Mesenchymal stem cell (in vitro differentiated cells and primary cell): Measurements from ENCODE around the gene BCDIN3D. TPM values are rescaled to one million over a fixed set of nuclear protein-coding genes. Genes with fewer than 3 reads are reported as not detected.
A peak's percentile ranks its signal among the peaks of the same experiment; 100 is the strongest.

Experiments used
- DNase-seq: peaks from one replicate; pipeline ENCODE4 v3.0.0-alpha.2; 2013
- H2AFZ ChIP-seq: one replicate; pipeline ENCODE4 v1.6.1; 2013; ENCODE audit warnings: low read depth, mild to moderate bottlenecking, control low read depth, inconsistent platforms, low read length, moderate library complexity
- H2AK5ac ChIP-seq: 2 replicates; pipeline ENCODE4 v1.6.1; 2013; ENCODE audit warnings: low read length, moderate library complexity, mild to moderate bottlenecking, inconsistent platforms; ENCODE audit not compliant: severe bottlenecking
- H2BK120ac ChIP-seq: one replicate; pipeline ENCODE4 v1.6.1; 2013; ENCODE audit warnings: low read depth, mild to moderate bottlenecking, inconsistent platforms, low read length, moderate library complexity
- H2BK12ac ChIP-seq, 2 experiments: one replicate each; pipeline ENCODE4 v1.6.1; 2013; ENCODE audit warnings: inconsistent platforms in 2 of 2, low read length in 2 of 2, mild to moderate bottlenecking in 2 of 2, moderate library complexity in 2 of 2, control low read depth in 1 of 2
- H2BK15ac ChIP-seq: one replicate; pipeline ENCODE4 v1.6.1; 2013; ENCODE audit warnings: mild to moderate bottlenecking, low read depth, inconsistent platforms; ENCODE audit not compliant: poor library complexity, severe bottlenecking
- H2BK5ac ChIP-seq: 2 replicates; pipeline ENCODE4 v1.6.1; 2013; ENCODE audit warnings: low read depth, mild to moderate bottlenecking, low read length, control low read depth, inconsistent platforms; ENCODE audit not compliant: poor library complexity, severe bottlenecking
- H3K14ac ChIP-seq, 2 experiments: one replicate each; pipeline ENCODE4 v1.6.1; 2013; ENCODE audit warnings: inconsistent platforms in 2 of 2, low read length in 2 of 2, control low read depth in 1 of 2, mild to moderate bottlenecking in 1 of 2, moderate library complexity in 1 of 2
- H3K18ac ChIP-seq, 2 experiments: one replicate each; pipeline ENCODE4 v1.6.1; 2013; ENCODE audit warnings: inconsistent platforms in 2 of 2, low read length in 2 of 2, control low read depth in 1 of 2, low read depth in 1 of 2, mild to moderate bottlenecking in 1 of 2
- H3K23ac ChIP-seq, 2 experiments: one replicate each; pipeline ENCODE4 v1.6.1; 2013; ENCODE audit warnings: inconsistent platforms in 2 of 2, low read length in 2 of 2, mild to moderate bottlenecking in 2 of 2, moderate library complexity in 2 of 2, control low read depth in 1 of 2
- H3K27ac ChIP-seq: 2 replicates; pipeline ENCODE4 v1.5.1; 2013; ENCODE audit warnings: mild to moderate bottlenecking, moderate library complexity, low read length, control low read depth, inconsistent platforms; ENCODE audit not compliant: poor library complexity, severe bottlenecking
- H3K27me3 ChIP-seq, 2 experiments: 2 replicates each; pipeline versions ENCODE4 v1.6.1 to v1.7.0; 2013; ENCODE audit warnings: low read length in 2 of 2, mild to moderate bottlenecking in 2 of 2, moderate library complexity in 2 of 2, control low read depth in 1 of 2, inconsistent platforms in 1 of 2; ENCODE audit not compliant: control insufficient read depth in 1 of 2, insufficient read depth in 1 of 2
- H3K36me3 ChIP-seq, 2 experiments: 2 replicates each; pipeline versions ENCODE4 v1.6.1 to v1.7.0; 2013; ENCODE audit warnings: low read length in 2 of 2, control low read depth in 1 of 2, inconsistent platforms in 1 of 2, low read depth in 1 of 2, mild to moderate bottlenecking in 1 of 2; ENCODE audit not compliant: insufficient read depth in 2 of 2, control insufficient read depth in 1 of 2
- H3K4ac ChIP-seq, 2 experiments: one replicate each; pipeline ENCODE4 v1.6.1; 2013; ENCODE audit warnings: inconsistent platforms in 2 of 2, low read length in 2 of 2, mild to moderate bottlenecking in 2 of 2, moderate library complexity in 2 of 2, control low read depth in 1 of 2, low read depth in 1 of 2
- H3K4me1 ChIP-seq: 2 replicates; pipeline ENCODE4 v1.6.1; 2013; ENCODE audit warnings: low read depth, low read length, control low read depth; ENCODE audit not compliant: control insufficient read depth, insufficient read depth
- H3K4me2 ChIP-seq: 2 replicates; pipeline ENCODE4 v1.6.1; 2013; ENCODE audit warnings: low read length, mild to moderate bottlenecking, inconsistent platforms; ENCODE audit not compliant: poor library complexity, severe bottlenecking
- H3K4me3 ChIP-seq, 2 experiments: 2 replicates each; pipeline versions ENCODE4 v1.5.1 to v1.7.0; 2013; ENCODE audit warnings: low read length in 2 of 2, mild to moderate bottlenecking in 2 of 2, control low read depth in 1 of 2, low read depth in 1 of 2; ENCODE audit not compliant: insufficient read depth in 1 of 2
- H3K79me1 ChIP-seq: replicated peaks from 2 replicates; pipeline ENCODE4 v1.6.1; 2013; ENCODE audit warnings: mild to moderate bottlenecking, control low read depth, low read length, inconsistent platforms; ENCODE audit not compliant: poor library complexity, severe bottlenecking
- H3K9ac ChIP-seq: 2 replicates; pipeline ENCODE4 v1.7.0; 2013; ENCODE audit warnings: mild to moderate bottlenecking, low read length, moderate library complexity
- H3K9me3 ChIP-seq: 2 replicates; pipeline ENCODE4 v1.7.0; 2013; ENCODE audit warnings: mild to moderate bottlenecking, low read length; ENCODE audit not compliant: control insufficient read depth
- H4K8ac ChIP-seq: one replicate; pipeline ENCODE4 v1.6.1; 2013; ENCODE audit warnings: inconsistent platforms, mild to moderate bottlenecking, low read length, moderate library complexity
- H4K91ac ChIP-seq: one replicate; pipeline ENCODE4 v1.6.1; 2013; ENCODE audit warnings: mild to moderate bottlenecking, low read length, inconsistent platforms
- WGBS: methylation state at CpG from one replicate; pipeline ENCODE4 v1.1.7; 2013; ENCODE audit warnings: mixed read lengths; 5-methylcytosine and 5-hydroxymethylcytosine counted together
- polyA plus RNA-seq, 2 experiments: library from polyadenylated mRNA; stranded (reverse); fragments of 200-250 nt; gene quantifications; one replicate each; pipeline ENCODE4 v1.2.3, GENCODE V29; 2013

The BCDIN3D gene, protein sequence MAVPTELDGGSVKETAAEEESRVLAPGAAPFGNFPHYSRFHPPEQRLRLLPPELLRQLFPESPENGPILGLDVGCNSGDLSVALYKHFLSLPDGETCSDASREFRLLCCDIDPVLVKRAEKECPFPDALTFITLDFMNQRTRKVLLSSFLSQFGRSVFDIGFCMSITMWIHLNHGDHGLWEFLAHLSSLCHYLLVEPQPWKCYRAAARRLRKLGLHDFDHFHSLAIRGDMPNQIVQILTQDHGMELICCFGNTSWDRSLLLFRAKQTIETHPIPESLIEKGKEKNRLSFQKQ
- 4.1 TPM for polyA plus RNA-seq (2013, experiment 1 of 2)
- polyA plus RNA-seq (2013, experiment 2 of 2), result 4.4 TPM

DNA sequence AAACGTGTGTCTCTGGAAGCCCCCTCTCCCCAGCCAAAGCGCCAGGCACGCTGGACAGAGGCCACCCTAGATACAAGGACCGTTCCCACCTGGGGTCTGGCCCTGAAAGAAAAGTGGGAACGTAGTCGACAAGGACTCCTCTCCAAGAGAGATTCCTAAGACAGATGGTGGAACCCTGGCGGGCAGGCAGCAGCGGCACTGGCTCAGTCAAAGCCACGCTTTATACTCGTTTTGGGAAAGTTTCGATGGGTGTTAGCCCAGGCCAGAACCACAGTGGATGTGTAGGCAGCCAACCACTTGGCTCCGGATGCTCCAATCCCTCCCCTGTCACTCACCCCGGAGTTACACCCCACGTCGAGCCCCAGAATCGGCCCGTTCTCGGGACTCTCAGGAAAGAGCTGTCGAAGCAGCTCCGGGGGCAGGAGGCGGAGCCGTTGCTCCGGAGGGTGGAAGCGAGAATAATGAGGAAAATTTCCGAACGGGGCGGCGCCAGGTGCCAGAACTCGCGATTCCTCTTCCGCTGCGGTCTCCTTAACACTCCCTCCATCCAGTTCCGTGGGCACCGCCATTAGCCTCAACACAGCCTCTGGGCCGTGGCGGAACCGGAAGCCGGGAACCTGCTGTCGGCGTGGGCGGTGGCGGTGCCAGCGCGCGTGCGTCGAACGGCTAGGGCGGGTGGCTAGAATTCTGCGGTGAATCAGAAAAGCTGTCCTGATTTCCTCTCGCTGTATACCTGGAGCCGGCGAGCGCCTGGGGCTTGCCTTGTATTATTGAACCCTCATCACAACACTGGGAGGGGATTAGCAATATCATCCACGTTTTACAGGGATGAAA, at the start of gene BCDIN3D:
Gene BCDIN3D (minus strand): TSS at position 588 of the 834 bp plus-strand sequence. CDS start 19 bp downstream, at position 569.
- peak within 1 kb of the TSS; percentile 39 to 81 for H3K4ac ChIP-seq
- peak within 1 kb of the TSS; percentile 93 for H3K27ac ChIP-seq
- H2BK15ac ChIP-seq, result peak within 1 kb of the TSS; percentile 73
- H2AK5ac ChIP-seq, result peak within 1 kb of the TSS; percentile 54
- peaks cover 0 to 9% of the 10 kb centered on the region in 2 experiments for H3K36me3 ChIP-seq
- H3K9ac ChIP-seq, result peak within 1 kb of the TSS; percentile 94
- H3K18ac ChIP-seq, result peak within 1 kb of the TSS; percentile 83 to 93
- peak within 1 kb of the TSS; percentile 18 for H4K91ac ChIP-seq
- peaks cover 10% of the 10 kb centered on the region for H3K79me1 ChIP-seq
- peaks cover 0 to 7% of the 10 kb centered on the region in 2 experiments for H3K27me3 ChIP-seq
- peak within 1 kb of the TSS in 1 of 2 experiments; percentile 57 for H3K23ac ChIP-seq
- under 1% methylated on average over 48 of the region's 55 CpGs for WGBS
- peaks cover 5% of the 10 kb centered on the region for H3K4me1 ChIP-seq
- peak; percentile 94 for DNase-seq
- H2BK120ac ChIP-seq, result no peak within 1 kb of the TSS
- no peak within 1 kb of the TSS for H2BK12ac ChIP-seq
- peak within 1 kb of the TSS in 1 of 2 experiments; percentile 73 for H3K14ac ChIP-seq
- peak within 1 kb of the TSS; percentile 54 for H2AFZ ChIP-seq
- H2BK5ac ChIP-seq, result no peak within 1 kb of the TSS
- H4K8ac ChIP-seq, result peak within 1 kb of the TSS; percentile 87
- no peaks in the 10 kb centered on the region for H3K9me3 ChIP-seq
- peak within 1 kb of the TSS; percentile 92 for H3K4me2 ChIP-seq
- H3K4me3 ChIP-seq, result peak within 1 kb of the TSS; percentile 69 to 89

DNA sequence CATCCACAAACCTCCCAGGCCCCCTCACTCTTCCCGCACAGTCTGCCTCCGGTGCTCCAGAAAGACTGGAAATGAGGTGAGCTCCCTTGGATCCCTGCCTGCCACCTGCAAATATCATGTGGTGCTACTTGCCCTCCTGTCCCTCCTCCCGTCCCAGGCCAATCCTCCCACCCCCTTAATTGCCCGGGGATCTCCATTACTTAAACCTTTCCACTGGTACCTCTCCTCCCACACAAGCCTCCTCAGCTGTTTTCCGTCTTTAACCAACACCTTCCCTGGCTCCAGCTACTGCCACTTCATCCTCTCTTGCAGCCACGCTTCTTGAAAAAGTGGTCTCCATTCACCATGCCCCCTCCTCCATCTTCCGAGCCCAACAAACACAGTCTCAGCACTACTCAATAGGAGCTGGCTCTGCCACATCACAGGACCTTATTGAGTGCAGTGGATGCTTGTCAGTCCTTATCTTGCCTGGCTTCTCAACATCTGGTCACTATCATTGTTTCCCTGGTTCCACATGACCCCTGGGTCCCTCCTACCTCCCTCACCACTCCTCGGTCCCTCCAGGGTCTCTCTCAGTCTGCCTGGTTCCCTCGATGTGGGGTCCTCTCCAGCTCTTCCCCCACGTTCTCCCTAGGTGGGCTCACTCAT, 49.3 kb upstream of the BCDIN3D start:
- H2BK120ac ChIP-seq, result no peak overlapping the region
- no peak overlapping the region for H3K9ac ChIP-seq
- H3K4ac ChIP-seq, result no peak overlapping the region
- H2BK12ac ChIP-seq, result no peak overlapping the region
- no peak overlapping the region for H4K8ac ChIP-seq
- H3K36me3 ChIP-seq, result peaks cover 0 to 2% of the 10 kb centered on the region in 2 experiments
- WGBS, result 77% methylated on average over 10 of the region's 10 CpGs
- no peak overlapping the region for H3K4me3 ChIP-seq
- no peak overlapping the region for H2AFZ ChIP-seq
- H3K27ac ChIP-seq, result no peak overlapping the region
- no peaks in the 10 kb centered on the region for H3K79me1 ChIP-seq
- no peak overlapping the region for H2AK5ac ChIP-seq
- H3K23ac ChIP-seq, result no peak overlapping the region
- no peak overlapping the region for H2BK5ac ChIP-seq
- no peak overlapping the region for H2BK15ac ChIP-seq
- H3K4me1 ChIP-seq, result peaks cover 10% of the 10 kb centered on the region
- H3K4me2 ChIP-seq, result no peak overlapping the region
- no peak overlapping the region for H4K91ac ChIP-seq
- no peaks in the 10 kb centered on the region for H3K9me3 ChIP-seq
- H3K14ac ChIP-seq, result peak overlapping the region in 1 of 2 experiments; percentile 18
- no peak overlapping the region for H3K18ac ChIP-seq
- peaks cover 0 to 83% of the 10 kb centered on the region in 2 experiments for H3K27me3 ChIP-seq
- no peak for DNase-seq

DNA sequence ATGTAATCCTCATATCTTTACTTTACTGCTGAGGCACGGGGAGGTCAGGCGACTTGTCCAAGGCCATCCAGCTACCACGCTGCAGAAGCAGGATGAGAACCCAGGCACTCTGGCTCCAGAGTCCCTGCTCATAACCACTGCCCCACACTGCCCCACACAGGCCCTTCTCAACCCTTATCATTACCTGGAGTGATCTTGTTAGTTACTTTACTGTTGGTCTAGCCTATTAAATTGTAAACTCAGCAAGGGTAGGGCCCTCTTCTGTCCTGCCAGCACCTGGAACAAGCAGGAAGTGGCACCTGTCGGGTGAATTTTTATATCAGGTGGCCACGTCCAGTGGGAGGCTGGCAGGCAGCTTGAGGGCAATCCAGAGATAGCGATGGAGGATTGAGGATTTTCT, 48.6 kb upstream of the BCDIN3D start:
- peaks cover 7% of the 10 kb centered on the region for H3K4me1 ChIP-seq
- H2BK5ac ChIP-seq, result no peak overlapping the region
- H3K4me2 ChIP-seq, result no peak overlapping the region
- no peak overlapping the region for H2AK5ac ChIP-seq
- no peaks in the 10 kb centered on the region for H3K9me3 ChIP-seq
- no peak overlapping the region for H2BK120ac ChIP-seq
- H3K4ac ChIP-seq, result no peak overlapping the region
- no peak for DNase-seq
- H3K27ac ChIP-seq, result no peak overlapping the region
- H2AFZ ChIP-seq, result no peak overlapping the region
- H3K9ac ChIP-seq, result no peak overlapping the region
- no peaks in the 10 kb centered on the region for H3K79me1 ChIP-seq
- H3K14ac ChIP-seq, result no peak overlapping the region
- no peak overlapping the region for H3K18ac ChIP-seq
- no peak overlapping the region for H2BK15ac ChIP-seq
- H4K8ac ChIP-seq, result no peak overlapping the region
- peaks cover 0 to 7% of the 10 kb centered on the region in 2 experiments for H3K36me3 ChIP-seq
- H4K91ac ChIP-seq, result no peak overlapping the region
- peaks cover 0 to 80% of the 10 kb centered on the region in 2 experiments for H3K27me3 ChIP-seq
- H3K4me3 ChIP-seq, result no peak overlapping the region
- H3K23ac ChIP-seq, result no peak overlapping the region
- H2BK12ac ChIP-seq, result no peak overlapping the region
- 60% methylated on average over 5 of the region's 6 CpGs for WGBS
